ENCODE data around the gene ACCS.

GRCh38 chr11:44090539-44090938 is 24.5 kb downstream of the ACCS start:
- TF ChIP-seq CTCF (IDR thresholded peaks at IDR 0.05; ENCODE audit: insufficient read depth, low read depth, low read length) = no peak
- no peak for TF ChIP-seq EZH2 (IDR thresholded peaks at IDR 0.05; ENCODE audit: insufficient read depth, low read length)
